A549 (cell line): Measurements from ENCODE around the gene STAMBPL1. TPM values are rescaled to one million over a fixed set of nuclear protein-coding genes. Genes with fewer than 3 reads are reported as not detected.

Source experiments
- ATAC-seq, 2 experiments: fragments of 200-7000 bp in 1 of 2; fragments of >200 bp in 1 of 2; cut with Nextera tagmentation in 1 of 2; cut with Tn5 transposase in 1 of 2; 3 replicates each; pipeline versions ENCODE4 v1.8.0 to v1.9.1; 2018 to 2020; ENCODE audit warnings: mild to moderate bottlenecking in 1 of 2, moderate library complexity in 1 of 2
- CTCF ChIA-PET: fragments of 300-600 bp; sonication (Branson Sonifier 250); formaldehyde crosslinking; extraction: SDS; loops from one replicate; lab custom pipeline; 2021; ENCODE audit warnings: antibody characterized with exemption, inconsistent platforms; lab: Yijun Ruan, JAX
- POLR2A ChIA-PET: fragments of 350-600 bp; formaldehyde crosslinking; extraction: SDS; loops from one replicate; lab custom pipeline; 2021; ENCODE audit warnings: antibody characterized with exemption, inconsistent platforms; lab: Yijun Ruan, JAX
- DNase-seq, 2 experiments: peaks; one replicate each; pipeline versions ENCODE4 v3.0.0 to v3.0.0-alpha.2; 2011 to 2016; ENCODE audit warnings: low read depth in 1 of 2, low spot score in 1 of 2
- FAIRE-seq: peaks from 2 replicates; lab custom pipeline; 2011; peaks lifted over from hg19 to GRCh38; lab: Jason Lieb, UNC
- H3K27ac ChIP-seq, 2 experiments: fragments of >200 bp; sonication (Bioruptor Twin); formaldehyde crosslinking; 3 replicates each; pipeline ENCODE4 v1.5.1; 2016 to 2017
- H3K4me1 ChIP-seq: fragments of >200 bp; sonication (Bioruptor Twin); formaldehyde crosslinking; 3 replicates; pipeline ENCODE4 v1.6.1; 2016
- H3K4me2 ChIP-seq: fragments of >200 bp; sonication (Bioruptor Twin); formaldehyde crosslinking; 3 replicates; pipeline ENCODE4 v1.6.1; 2016
- H3K4me3 ChIP-seq: fragments of >200 bp; sonication (Bioruptor Twin); formaldehyde crosslinking; 3 replicates; pipeline ENCODE4 v1.5.1; 2016
- H3K9me3 ChIP-seq: fragments of >200 bp; sonication (Bioruptor Twin); formaldehyde crosslinking; 3 replicates; pipeline ENCODE4 v1.6.1; 2016
- CHD4 ChIP-seq: fragments of 200-600 bp; sonication (generic); IDR thresholded peaks from 2 replicates; pipeline ENCODE4 v1.6.1; 2016; ENCODE audit warnings: antibody characterized with exemption, mild to moderate bottlenecking, borderline replicate concordance
- EHF ChIP-seq: fragments of 250-450 bp; sonication (Bioruptor Pico); IDR thresholded peaks from 2 replicates; pipeline ENCODE4 v1.5.0; 2020; ENCODE audit warnings: mild to moderate bottlenecking
- FOSL2 ChIP-seq, 2 experiments: fragments of 450-650 bp in 1 of 2; fragments of >200 bp in 1 of 2; sonication (Bioruptor Twin) in 1 of 2; formaldehyde crosslinking; IDR thresholded peaks; 2 replicates each; pipeline versions ENCODE4 v1.5.0 to v1.6.1; 2016 to 2020; ENCODE audit warnings: mild to moderate bottlenecking in 1 of 2, moderate library complexity in 1 of 2
- HEYL ChIP-seq: fragments of 250-450 bp; sonication (Bioruptor Pico); IDR thresholded peaks from 2 replicates; pipeline ENCODE4 v1.8.0; 2021; ENCODE audit warnings: mild to moderate bottlenecking, moderate library complexity
- JUNB ChIP-seq: fragments of >200 bp; sonication (Bioruptor Twin); formaldehyde crosslinking; IDR thresholded peaks from 2 replicates; pipeline ENCODE4 v1.6.1; 2016
- KDM1A ChIP-seq: fragments of 200-600 bp; sonication (generic); IDR thresholded peaks from 2 replicates; pipeline ENCODE4 v1.6.1; 2016; ENCODE audit warnings: low read depth, mild to moderate bottlenecking
- KDM5A ChIP-seq: fragments of 200-600 bp; sonication (generic); IDR thresholded peaks from 2 replicates; pipeline ENCODE4 v1.6.1; 2016; ENCODE audit warnings: antibody characterized with exemption, mild to moderate bottlenecking
- MAFK ChIP-seq: fragments of 450-650 bp; IDR thresholded peaks from 2 replicates; pipeline ENCODE4 v1.6.1; 2014; ENCODE audit not compliant: partially characterized antibody
- MYC ChIP-seq: IDR thresholded peaks from 2 replicates; pipeline ENCODE4 v1.6.1; 2012; ENCODE audit warnings: mild to moderate bottlenecking, inconsistent platforms, low read length, improper control_type of control experiment, borderline replicate concordance
- NPAS2 ChIP-seq: fragments of 250-450 bp; sonication (Bioruptor Pico); IDR thresholded peaks from 2 replicates; pipeline ENCODE4 v1.8.0; 2022; ENCODE audit warnings: mild to moderate bottlenecking, moderate library complexity, borderline replicate concordance
- POLR2AphosphoS2 ChIP-seq: conservative IDR thresholded peaks from 2 replicates; pipeline ENCODE4 v1.6.1; 2012; ENCODE audit warnings: low read length, improper control_type of control experiment, inconsistent platforms
- RAD21 ChIP-seq, 2 experiments: fragments of >200 bp in 1 of 2; sonication (Bioruptor Twin) in 1 of 2; formaldehyde crosslinking in 1 of 2; IDR thresholded peaks in 1 of 2; conservative IDR thresholded peaks in 1 of 2; 2 replicates in 1 of 2; 3 replicates in 1 of 2; pipeline ENCODE4 v1.6.1; 2012 to 2018; ENCODE audit warnings: inconsistent platforms in 1 of 2
- TFCP2L1 ChIP-seq: fragments of 250-450 bp; sonication (Bioruptor Pico); IDR thresholded peaks from 2 replicates; pipeline ENCODE4 v1.5.0; 2021; ENCODE audit warnings: mild to moderate bottlenecking
- ZC3H11A ChIP-seq: fragments of 450-650 bp; IDR thresholded peaks from 2 replicates; pipeline ENCODE4 v1.6.1; 2014; ENCODE audit warnings: antibody characterized with exemption, mild to moderate bottlenecking
- ZFP36 ChIP-seq: fragments of 450-650 bp; IDR thresholded peaks from 2 replicates; pipeline ENCODE4 v1.6.1; 2014; ENCODE audit warnings: borderline replicate concordance; ENCODE audit not compliant: partially characterized antibody
- ZNF302 ChIP-seq: fragments of 250-450 bp; sonication (Bioruptor Pico); IDR thresholded peaks from 2 replicates; pipeline ENCODE4 v1.9.0; 2021; ENCODE audit warnings: inconsistent platforms, mild to moderate bottlenecking, moderate library complexity
- ZSCAN20 ChIP-seq: fragments of 250-450 bp; sonication (Bioruptor Pico); IDR thresholded peaks from 2 replicates; pipeline ENCODE4 v1.8.0; 2022; ENCODE audit warnings: mild to moderate bottlenecking, moderate library complexity
- WGBS: methylation state at CpG from one replicate; pipeline ENCODE4 v1.1.6; 2017; ENCODE audit errors: missing lambda C conversion rate; 5-methylcytosine and 5-hydroxymethylcytosine counted together
- polyA plus RNA-seq, 4 experiments: library from polyadenylated mRNA; depleted of rRNA in 3 of 4; stranded (reverse); fragments of >200 nt; fragmentation: RNase III in 1 of 4; extraction: RNeasy Plus Mini Kit Qiagen cat#74134 plus additional on column Dnase treatment in 1 of 4; gene quantifications; 2 replicates in 3 of 4; 3 replicates in 1 of 4; pipeline ENCODE4 v1.2.3, GENCODE V29; 2011 to 2017
- TF ChIP-seq, protein P1 (sequence below): fragments of >200 bp; sonication (Bioruptor Twin); formaldehyde crosslinking; IDR thresholded peaks from 2 replicates; pipeline ENCODE4 v1.6.1; 2016
- TF ChIP-seq, protein P2 (sequence below): fragments of 250-450 bp; sonication (Bioruptor Pico); IDR thresholded peaks from 2 replicates; pipeline ENCODE4 v1.5.0; 2021; ENCODE audit warnings: mild to moderate bottlenecking, moderate library complexity, borderline replicate concordance
- TF ChIP-seq, protein P3 (sequence below): fragments of >200 bp; sonication (Bioruptor Twin); formaldehyde crosslinking; IDR thresholded peaks from 3 replicates; pipeline ENCODE4 v1.5.1; 2016
- TF ChIP-seq, protein P4 (sequence below): IDR thresholded peaks from 2 replicates; pipeline ENCODE4 v1.6.1; 2012
- TF ChIP-seq, protein P5 (sequence below): fragments of >200 bp; sonication (Bioruptor Twin); formaldehyde crosslinking; IDR thresholded peaks from 3 replicates; pipeline ENCODE4 v1.6.1; 2016

Gene STAMBPL1
- polyA plus RNA-seq, 2 of the 4 experiments (the other 2 are of a cell fraction) = 29.0 to 32.1 TPM

DNA sequence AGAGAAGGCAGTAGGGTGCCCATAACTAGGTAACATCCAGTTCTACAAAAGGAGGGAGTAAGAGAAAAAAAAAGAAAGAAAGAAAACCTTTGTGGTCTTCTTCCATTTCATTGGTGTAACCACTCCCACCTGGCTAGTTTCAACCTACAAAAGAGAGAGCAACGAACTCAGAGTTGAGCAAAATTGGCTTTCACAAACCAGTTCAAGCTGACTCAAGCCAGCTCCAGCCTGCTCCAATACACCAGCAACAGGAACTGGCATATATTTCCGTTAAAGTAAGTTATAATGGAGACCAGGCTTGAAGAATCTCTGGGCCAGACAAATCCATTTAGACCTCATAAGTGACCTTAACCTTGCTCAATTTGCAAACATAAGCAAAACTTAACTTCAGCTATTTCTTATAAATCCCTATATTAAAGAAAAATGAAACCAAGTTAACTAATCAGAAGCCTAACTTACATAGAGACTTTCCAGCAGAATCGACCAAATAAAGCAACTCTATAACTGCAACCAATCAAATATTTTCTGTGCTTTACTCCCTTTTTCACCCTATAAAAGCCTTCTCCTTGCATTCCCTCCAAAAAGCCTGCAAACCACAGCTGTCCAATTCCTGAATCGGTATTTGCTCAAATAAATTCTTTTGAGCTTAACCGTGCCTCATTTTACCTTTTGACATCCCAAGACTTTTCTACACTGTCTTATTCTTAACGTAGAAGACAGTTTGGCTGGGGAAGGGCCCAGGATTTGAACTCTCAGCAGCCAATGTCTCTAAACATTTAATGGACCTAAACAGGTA is 38.5 kb upstream of the STAMBPL1 start:
- Histone ChIP-seq H3K4me2 (no peak overlapping the region), H3K4me3 (no peak overlapping the region), H3K4me1 (peaks cover 15% of the 10 kb centered on the region), H3K9me3 (no peaks in the 10 kb centered on the region), H3K27ac (peak overlapping the region; percentile 48 to 66; a peak in 4 of 6 replicates)
- WGBS = 71% methylated on average over 6 of the region's 6 CpGs
- ATAC-seq = no peak
- TF ChIP-seq KDM1A = no peak
- TF ChIP-seq MAFK = peak; percentile 32
- no peak for TF ChIP-seq TFCP2L1
- DNase-seq = no peak
- CTCF ChIA-PET = interaction anchor here (0.6 to 18.3 kb wide), 7 partner anchors 15 to 372 kb away, joined by 3 to 397 read pairs (median 5); no protein-coding TSS in a partner anchor
- POLR2A ChIA-PET = no interaction called here
- FAIRE-seq = no peak

- no peaks in the 10 kb centered on the region for H3K9me3 ChIP-seq
- H3K27ac ChIP-seq = no peak overlapping the region
- ChIA-PET CTCF (interaction anchor here (5.1 to 18.3 kb wide), 2 partner anchors 7 to 88 kb away, joined by 59 to 397 read pairs; no protein-coding TSS in a partner anchor), POLR2A (no interaction called here)
- H3K4me3 ChIP-seq = no peak overlapping the region
- TF ChIP-seq ZSCAN20 (CRISPR knock-in tag) (no peak), POLR2AphosphoS2 (no peak), ZNF302 (CRISPR knock-in tag) (no peak)
- TF ChIP-seq, protein P1, sequence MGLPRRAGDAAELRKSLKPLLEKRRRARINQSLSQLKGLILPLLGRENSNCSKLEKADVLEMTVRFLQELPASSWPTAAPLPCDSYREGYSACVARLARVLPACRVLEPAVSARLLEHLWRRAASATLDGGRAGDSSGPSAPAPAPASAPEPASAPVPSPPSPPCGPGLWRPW = no peak
- peaks cover 15% of the 10 kb centered on the region for H3K4me1 ChIP-seq
- WGBS = 84% methylated on average over 4 of the region's 4 CpGs
- FAIRE-seq (no peak), ATAC-seq (no peak), DNase-seq (no peak)
- H3K4me2 ChIP-seq = no peak overlapping the region
Observed at GRCh38 chr10:88843171-88843570, 36.9 kb upstream of the STAMBPL1 start.

- TF ChIP-seq MYC = no peak
- no peak for TF ChIP-seq CHD4
- no peak for TF ChIP-seq RAD21 (conservative IDR thresholded peaks at IDR 0.05 in 1 of 2, IDR thresholded peaks at IDR 0.05 in 1 of 2)
- TF ChIP-seq NPAS2 (CRISPR knock-in tag) = no peak
- 0 out of 2 replicates have a peak, but pooled peaks have one; percentile 38 for TF ChIP-seq JUNB
- TF ChIP-seq ZFP36 = no peak
- TF ChIP-seq, protein P2, sequence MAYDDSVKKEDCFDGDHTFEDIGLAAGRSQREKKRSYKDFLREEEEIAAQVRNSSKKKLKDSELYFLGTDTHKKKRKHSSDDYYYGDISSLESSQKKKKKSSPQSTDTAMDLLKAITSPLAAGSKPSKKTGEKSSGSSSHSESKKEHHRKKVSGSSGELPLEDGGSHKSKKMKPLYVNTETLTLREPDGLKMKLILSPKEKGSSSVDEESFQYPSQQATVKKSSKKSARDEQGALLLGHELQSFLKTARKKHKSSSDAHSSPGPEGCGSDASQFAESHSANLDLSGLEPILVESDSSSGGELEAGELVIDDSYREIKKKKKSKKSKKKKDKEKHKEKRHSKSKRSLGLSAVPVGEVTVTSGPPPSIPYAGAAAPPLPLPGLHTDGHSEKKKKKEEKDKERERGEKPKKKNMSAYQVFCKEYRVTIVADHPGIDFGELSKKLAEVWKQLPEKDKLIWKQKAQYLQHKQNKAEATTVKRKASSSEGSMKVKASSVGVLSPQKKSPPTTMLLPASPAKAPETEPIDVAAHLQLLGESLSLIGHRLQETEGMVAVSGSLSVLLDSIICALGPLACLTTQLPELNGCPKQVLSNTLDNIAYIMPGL (CRISPR knock-in tag) = no peak
- TF ChIP-seq HEYL (CRISPR knock-in tag) = no peak
- TF ChIP-seq ZC3H11A = no peak
- 0 out of 2 replicates have a peak, but pooled peaks have one; percentile 24 for TF ChIP-seq FOSL2 (IDR thresholded peaks at IDR 0.05)
- peak; percentile 44; the same call in 1 of the 2 replicates for TF ChIP-seq FOSL2 (CRISPR knock-in tag; IDR thresholded peaks at IDR 0.05)
- TF ChIP-seq, protein P3, sequence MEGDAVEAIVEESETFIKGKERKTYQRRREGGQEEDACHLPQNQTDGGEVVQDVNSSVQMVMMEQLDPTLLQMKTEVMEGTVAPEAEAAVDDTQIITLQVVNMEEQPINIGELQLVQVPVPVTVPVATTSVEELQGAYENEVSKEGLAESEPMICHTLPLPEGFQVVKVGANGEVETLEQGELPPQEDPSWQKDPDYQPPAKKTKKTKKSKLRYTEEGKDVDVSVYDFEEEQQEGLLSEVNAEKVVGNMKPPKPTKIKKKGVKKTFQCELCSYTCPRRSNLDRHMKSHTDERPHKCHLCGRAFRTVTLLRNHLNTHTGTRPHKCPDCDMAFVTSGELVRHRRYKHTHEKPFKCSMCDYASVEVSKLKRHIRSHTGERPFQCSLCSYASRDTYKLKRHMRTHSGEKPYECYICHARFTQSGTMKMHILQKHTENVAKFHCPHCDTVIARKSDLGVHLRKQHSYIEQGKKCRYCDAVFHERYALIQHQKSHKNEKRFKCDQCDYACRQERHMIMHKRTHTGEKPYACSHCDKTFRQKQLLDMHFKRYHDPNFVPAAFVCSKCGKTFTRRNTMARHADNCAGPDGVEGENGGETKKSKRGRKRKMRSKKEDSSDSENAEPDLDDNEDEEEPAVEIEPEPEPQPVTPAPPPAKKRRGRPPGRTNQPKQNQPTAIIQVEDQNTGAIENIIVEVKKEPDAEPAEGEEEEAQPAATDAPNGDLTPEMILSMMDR = no peak
- TF ChIP-seq, protein P1 = no peak
- no peak for TF ChIP-seq KDM5A
- TF ChIP-seq EHF (CRISPR knock-in tag) = no peak
- TF ChIP-seq, protein P4, sequence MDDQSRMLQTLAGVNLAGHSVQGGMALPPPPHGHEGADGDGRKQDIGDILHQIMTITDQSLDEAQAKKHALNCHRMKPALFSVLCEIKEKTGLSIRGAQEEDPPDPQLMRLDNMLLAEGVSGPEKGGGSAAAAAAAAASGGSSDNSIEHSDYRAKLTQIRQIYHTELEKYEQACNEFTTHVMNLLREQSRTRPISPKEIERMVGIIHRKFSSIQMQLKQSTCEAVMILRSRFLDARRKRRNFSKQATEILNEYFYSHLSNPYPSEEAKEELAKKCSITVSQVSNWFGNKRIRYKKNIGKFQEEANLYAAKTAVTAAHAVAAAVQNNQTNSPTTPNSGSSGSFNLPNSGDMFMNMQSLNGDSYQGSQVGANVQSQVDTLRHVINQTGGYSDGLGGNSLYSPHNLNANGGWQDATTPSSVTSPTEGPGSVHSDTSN = no peak
- TF ChIP-seq, protein P5, sequence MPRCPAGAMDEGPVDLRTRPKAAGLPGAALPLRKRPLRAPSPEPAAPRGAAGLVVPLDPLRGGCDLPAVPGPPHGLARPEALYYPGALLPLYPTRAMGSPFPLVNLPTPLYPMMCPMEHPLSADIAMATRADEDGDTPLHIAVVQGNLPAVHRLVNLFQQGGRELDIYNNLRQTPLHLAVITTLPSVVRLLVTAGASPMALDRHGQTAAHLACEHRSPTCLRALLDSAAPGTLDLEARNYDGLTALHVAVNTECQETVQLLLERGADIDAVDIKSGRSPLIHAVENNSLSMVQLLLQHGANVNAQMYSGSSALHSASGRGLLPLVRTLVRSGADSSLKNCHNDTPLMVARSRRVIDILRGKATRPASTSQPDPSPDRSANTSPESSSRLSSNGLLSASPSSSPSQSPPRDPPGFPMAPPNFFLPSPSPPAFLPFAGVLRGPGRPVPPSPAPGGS = no peak
- DNase-seq = peak in 1 of 2 experiments; percentile 39
- ChIA-PET POLR2A (interaction anchor here (0.7 kb wide), 1 partner anchor 31 kb away, joined by 5 read pairs; the partner anchor contains the start of gene STAMBPL1), CTCF (interaction anchor here (0.8 to 1.1 kb wide), 5 partner anchors 11 to 84 kb away, joined by 3 read pairs; no protein-coding TSS in a partner anchor)
- no peaks in the 10 kb centered on the region for H3K9me3 ChIP-seq
- peaks cover 33% of the 10 kb centered on the region for H3K4me1 ChIP-seq
- 0% methylated on average over 1 of the region's 1 CpG for WGBS
- peak overlapping the region; percentile 40 for H3K4me2 ChIP-seq
- peak; percentile 58 to 61; a peak in 5 of 6 replicates for ATAC-seq
- no peak overlapping the region for H3K4me3 ChIP-seq
- FAIRE-seq = no peak
- H3K27ac ChIP-seq = peak overlapping the region; percentile 44 to 63; a peak in 5 of 6 replicates
Observed at GRCh38 chr10:88848499-88848898, 31.5 kb upstream of the STAMBPL1 start.
